ENCODE results near the gene OR2F2.

The OR2F2 gene

DNA sequence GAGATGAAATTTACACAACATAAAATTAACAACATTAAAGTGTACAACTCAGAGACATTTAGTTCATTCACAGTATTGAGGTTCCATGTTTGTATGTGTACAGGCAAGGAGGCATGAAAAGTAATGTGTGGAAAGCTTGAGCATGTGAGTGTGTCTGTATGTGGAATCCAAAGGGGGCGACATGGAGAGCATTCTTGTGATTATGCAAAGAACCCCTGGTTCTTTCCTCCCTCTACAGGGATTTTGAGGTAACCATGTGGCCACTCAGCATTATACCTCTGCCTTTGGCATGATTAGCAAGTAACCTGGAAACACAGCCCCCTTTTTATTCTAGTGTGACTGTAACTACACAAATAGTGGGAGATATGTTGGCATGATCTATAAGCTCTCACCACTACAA, 40.6 kb downstream of the OR2F2 start:
- no peak for DNase-seq (ENCODE audit: low read depth in 1 of 2, low spot score in 1 of 2)

DNA sequence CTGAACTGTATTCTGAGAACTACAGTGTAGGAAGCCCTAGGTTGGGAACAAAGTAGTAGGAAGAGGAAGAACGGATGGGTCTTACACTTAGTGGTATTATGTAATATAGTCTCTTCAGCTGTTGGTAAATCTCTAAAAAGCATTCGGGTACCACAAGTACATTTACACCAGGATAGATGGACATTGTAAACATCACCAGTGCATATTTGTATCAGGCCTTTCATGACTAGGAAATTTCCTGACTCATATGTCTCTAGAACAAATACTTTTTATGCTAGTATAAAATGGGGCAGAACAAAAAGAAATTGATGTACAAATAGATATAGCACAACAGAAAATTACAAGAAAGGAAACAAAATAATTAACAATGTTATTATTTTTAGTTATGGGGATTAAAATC, 43.6 kb downstream of the OR2F2 start:
- no peak for DNase-seq (ENCODE audit: low read depth in 1 of 2, low spot score in 1 of 2)

DNA sequence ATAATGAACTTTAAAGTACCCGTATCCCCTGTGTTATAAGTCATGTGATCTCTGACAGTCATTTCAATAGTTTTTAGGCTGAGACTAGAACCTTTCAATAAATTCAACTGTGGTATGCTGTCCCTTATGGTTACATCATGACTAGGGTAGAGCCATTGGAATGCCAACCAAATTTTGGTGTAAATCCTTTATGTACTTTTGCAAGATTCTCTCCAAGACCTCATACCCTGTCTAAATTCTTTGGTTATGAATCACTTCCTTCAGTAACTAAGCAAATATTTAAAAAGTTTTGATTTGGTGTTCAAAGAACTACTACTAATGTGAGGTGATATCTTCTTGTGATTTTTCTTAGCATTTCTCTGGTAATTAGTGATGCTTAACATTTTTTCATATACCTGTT, 44.3 kb downstream of the OR2F2 start:
- DNase-seq (ENCODE audit: low read depth in 1 of 2, low spot score in 1 of 2) = no peak

DNA sequence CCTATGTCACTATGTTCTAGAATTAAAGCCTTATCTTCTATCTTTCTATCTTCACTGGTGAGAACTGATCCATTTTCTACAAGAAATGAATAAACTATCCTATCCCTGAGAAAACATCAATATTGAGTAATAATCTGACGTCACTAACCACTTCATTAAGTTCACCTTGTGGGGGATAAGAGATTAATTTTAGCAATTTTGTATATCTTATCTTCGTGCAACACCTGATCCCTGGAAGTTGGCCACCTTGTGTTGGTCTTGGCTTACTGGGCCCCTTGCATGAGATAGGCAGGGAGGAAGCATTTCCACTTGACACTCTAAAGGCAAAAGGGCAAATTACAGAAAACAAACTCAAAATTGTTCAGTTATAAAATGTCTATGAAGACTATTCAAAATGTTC, 45.0 kb downstream of the OR2F2 start:
- DNase-seq (ENCODE audit: low read depth in 1 of 2, low spot score in 1 of 2) = no peak

DNA sequence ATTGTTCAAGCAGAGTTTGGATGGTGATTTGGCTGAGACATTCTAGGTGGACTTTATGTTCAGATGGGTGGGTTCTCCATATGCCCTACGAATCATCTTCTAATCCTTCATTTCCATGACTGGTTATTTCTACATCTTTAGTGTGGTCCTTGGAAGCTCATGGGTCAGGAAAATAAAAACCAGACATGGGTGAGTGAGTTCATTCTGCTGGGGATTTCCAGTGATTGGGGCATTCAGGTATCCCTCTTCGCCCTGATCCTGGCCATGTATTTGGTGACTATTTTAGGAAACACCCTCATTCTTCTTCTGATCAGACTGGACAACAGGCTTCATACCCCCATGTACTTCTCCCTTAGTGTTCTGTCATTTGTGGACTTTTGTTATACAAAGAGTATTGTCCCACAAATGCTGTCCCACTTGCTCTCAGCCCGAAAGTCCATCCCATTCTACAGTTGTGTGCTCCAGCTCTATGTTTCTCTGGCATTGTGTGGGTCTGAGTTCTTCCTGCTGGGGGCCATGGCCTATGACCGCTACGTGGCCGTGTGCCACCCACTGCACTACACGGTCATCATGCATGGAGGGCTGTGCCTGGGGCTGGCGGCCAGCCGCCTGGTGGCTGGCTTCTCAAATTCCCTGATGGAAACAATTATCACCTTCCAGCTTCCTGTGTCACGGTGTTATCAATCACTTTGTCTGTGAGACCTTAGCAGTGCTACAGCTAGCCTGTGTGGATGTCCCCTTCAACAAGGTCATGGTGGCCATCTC, 45.9 kb downstream of the OR2F2 start:
- DNase-seq (ENCODE audit: low read depth in 1 of 2, low spot score in 1 of 2) = no peak

DNA sequence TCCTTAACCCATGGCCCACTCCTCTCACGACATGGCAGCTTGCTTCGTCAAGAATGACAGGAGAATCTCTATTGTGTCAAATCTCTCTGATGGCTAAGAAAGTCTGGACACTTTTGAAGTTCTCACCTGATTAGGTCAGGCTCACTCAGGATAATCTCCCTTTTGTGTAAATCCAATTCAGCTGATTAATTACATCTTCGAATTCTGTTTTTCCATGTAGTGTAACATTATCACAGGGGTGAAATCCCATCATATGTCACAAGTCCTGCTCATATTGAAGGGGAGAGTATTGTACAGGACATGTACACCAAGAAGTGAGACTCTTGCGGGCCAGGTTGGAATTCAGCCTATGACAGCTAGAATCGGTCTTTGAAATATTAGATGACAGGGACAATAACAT, 48.9 kb downstream of the OR2F2 start:
- DNase-seq (ENCODE audit: low read depth in 1 of 2, low spot score in 1 of 2) = no peak
